Stimulated activated CD8-positive, alpha-beta memory T cell treated with anti-CD3 and anti-CD28 coated beads, Interleukin-15, amount 100 ng/mL, for 48 hours (primary cell): ENCODE data around the gene SUMO1.
A peak's percentile ranks its signal among the peaks of the same experiment; 100 is the strongest.
"Not testable (repeated sequence)": the region's sequence is repeated elsewhere in the genome, so short reads cannot be mapped to it uniquely, and the experiment has no call there.

Experiments used
- DNase-seq, 2 donors: peaks; one replicate each; pipeline ENCODE4 v3.0.0-alpha.2; 2020; ENCODE audit warnings: low read depth in 2 of 2

The SUMO1 gene

GRCh38 chr2:202238234-202239197 lies at the start of gene SUMO1:
TSS of gene SUMO1 (minus strand) at chr2:202238597. CDS start at chr2:202238451, 146 bp downstream.
- DNase-seq = peak; percentile 83 to 85

GRCh38 chr2:202286595-202286994 lies 48.2 kb upstream of the SUMO1 start:
- DNase-seq = no peak

GRCh38 chr2:202278944-202279343 lies 40.5 kb upstream of the SUMO1 start:
- no peak for DNase-seq

DNA sequence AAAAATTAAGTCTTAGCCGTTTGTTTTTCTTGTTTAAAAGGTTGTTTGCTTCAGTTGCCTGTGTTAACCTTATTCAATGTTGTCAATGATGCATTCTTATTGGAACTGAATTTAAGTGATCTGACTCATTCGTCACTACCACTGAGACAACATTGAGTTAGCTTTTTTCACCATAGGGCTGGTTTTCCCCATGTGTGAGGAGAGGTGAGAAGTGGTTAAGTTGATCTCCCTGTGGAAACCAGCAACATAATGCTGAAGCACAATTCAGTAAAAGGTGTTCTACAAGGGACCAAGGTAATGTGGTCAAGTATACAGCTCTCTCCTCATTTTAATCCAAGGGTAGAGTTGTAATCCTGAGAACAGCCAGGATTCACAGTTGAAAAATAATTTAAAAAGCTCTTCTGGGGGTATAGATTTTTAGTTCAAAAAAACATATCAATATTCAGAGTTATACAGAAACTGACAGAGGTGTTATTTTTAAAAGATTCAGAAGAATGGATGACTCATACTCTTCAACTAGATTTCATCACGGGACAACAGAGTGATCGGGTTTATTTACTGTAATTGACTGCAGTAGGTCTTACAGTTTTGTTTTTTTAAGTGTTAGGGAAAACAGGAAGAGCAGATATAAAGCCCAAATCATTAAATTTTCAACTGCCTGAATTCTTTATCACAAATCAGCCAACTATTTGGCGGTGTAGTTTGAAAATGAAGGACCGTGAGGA lies 39.8 kb upstream of the SUMO1 start:
- DNase-seq = no peak

DNA sequence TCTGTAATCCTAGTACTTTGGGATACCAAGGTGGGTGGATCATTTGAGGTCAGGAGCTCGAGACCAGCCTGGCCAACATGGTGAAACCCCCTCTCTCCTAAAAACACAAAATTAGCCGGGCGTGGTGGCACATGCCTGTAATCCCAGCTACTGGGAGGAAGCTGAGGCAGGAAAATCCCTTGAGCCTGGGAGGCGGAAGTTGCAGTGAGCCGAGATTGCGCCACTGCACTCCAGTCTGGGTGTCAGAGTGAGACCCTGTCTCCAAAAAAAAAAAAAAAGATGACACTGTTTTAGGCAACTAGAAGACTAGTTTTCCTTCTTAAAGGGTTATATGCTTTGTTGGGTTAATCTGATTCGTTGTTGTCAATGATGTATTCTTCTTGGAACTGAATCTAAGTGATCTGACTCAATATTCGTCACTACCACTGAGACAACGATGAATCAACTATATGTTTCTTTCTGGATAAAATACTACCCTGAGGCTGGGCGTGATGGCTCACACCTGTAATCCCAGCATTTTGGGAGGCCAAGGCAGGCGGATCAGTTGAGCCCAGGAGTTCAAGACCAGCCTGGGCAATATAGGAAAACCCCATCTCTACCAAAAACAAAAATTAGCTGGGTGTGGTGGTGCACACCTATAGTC lies 37.8 kb upstream of the SUMO1 start:
- not testable (repeated sequence) for DNase-seq

GRCh38 chr2:202270487-202270886 lies 32.1 kb upstream of the SUMO1 start:
- no peak for DNase-seq

GRCh38 chr2:202269585-202269984 lies 31.2 kb upstream of the SUMO1 start:
- no peak for DNase-seq

DNA sequence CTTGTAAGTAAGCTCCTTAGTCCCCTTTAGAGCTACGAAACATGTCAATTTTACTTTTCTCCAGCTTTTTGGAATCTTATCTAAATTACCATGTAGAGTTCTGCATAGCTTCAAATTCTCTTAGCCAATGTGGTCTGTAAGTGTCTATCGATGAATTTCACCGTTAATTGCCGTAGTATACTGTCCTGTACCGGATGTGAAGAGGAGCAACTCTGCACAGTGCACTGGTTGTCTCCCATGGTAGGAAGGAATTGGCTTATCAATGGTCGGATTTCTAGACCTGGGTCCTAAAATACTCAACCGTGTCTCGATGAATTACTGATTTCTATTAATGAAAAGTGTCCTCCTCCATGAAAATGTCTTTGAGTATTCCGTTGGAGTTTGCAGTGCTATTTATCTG lies 29.1 kb upstream of the SUMO1 start:
- DNase-seq = no peak

DNA sequence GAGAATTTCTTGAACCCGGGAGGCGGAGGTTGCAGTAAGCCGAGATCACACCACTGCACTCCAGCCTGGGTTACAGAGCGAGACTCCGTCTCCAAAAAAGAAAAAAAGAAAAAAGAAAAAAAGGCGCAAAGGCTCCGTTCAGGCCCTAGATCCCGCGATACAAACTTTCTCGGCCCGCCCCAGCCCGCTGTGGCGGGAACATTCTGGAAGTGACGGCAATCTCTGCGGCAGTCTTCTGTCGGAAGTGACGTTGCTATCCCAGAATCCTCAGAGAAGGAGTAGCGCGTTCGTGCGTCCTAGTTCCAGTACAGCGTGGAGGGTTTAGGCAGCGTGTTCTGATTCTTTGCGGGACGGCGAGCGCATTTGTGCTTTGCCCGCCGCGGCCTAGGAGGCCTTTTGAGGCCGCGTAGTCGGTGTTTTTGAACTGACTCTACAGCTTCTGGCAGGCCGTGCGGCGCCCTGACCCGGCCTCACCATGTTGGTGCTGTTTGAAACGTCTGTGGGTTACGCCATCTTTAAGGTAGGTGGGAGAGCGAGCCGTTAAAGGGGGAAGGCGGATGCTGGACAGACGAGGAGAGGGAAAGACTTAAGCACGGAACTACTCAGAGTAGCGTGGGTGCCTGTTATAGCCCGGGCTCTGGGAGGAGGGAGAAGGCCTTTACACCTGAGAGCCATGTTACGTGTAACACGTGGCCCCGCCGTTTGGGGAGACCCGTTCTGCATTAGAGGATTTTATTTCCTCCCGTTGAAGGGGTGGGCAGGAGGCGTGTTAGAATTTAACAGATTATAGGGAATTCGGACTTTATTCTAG lies 27.3 kb upstream of the SUMO1 start, which contains the start of gene NOP58:
Gene NOP58 (plus strand): TSS at position 297 of the 811 bp plus-strand sequence. CDS start 179 bp downstream, at position 476.
- DNase-seq = peak; percentile 85 to 86

DNA sequence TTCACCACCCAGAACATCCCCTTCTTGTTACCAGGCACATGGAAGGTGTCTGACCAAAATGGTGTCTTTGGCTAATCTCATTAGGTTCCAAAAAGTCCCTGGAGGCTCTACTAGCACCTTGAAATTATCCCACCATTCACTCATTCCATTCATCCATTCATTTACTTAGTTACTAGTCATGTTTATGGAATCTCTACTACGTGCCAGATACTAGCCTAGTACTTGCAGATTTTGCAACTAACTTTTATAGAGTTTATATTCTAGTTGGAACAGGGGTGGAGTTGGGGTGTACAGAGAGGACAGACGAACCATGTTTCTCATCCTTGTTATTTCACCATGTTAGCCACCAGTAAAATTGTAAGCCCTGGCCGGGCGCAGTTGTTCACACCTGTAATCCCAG lies 23.1 kb upstream of the SUMO1 start:
- DNase-seq = no peak

DNA sequence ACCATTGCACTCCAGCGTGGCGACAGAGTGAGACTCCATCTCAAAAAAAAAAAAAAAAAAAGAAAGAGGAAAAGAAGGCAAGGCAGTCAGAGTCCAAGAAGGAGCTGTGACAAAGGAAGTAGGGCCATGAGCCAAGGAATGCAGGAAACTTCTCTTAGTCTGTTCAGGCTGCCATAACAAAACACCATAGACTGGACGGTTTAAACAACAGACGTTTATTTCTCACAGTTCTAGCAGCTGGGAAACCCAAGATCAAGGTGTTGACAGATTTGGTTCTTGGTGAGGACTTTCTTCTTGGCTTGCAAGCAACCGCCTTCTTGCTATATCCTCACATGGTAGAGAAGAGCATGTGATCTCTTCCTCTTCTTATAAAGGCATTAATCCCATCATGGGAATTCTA lies 13.1 kb upstream of the SUMO1 start:
- no peak for DNase-seq

DNA sequence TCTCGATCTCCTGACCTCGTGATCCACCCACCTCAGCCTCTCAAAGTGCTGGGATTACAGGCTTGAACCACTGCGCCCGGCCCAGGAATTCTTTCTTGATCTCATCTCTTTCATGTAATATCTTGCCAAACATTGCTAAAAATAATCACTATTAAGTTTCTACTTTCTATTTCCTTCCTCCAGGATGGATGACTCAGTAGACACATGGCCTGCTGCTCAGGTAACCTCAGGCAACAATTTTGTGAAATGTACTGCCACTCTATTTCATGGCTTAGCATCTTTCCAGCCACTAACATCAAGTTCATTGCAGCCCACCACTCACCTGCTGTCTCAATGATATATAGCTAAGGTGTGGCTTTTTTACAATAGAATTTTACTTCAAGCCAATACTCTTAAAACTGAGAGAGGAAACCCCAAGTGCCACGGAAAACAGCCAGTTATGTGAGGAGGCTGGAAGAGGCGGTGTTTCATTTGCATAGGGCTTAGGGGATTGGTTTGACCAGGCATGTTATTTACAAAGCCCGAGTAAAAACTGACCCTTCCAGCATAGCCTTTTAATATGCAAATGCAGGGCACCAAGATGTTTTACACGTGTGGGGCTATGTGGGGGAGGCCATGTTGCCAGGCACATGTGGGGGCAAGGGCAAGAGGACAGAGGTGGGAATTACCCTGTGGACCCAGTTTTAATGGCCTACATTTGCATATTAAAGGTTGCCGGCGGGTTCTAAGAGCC lies 11.3 kb upstream of the SUMO1 start:
- no peak for DNase-seq

DNA sequence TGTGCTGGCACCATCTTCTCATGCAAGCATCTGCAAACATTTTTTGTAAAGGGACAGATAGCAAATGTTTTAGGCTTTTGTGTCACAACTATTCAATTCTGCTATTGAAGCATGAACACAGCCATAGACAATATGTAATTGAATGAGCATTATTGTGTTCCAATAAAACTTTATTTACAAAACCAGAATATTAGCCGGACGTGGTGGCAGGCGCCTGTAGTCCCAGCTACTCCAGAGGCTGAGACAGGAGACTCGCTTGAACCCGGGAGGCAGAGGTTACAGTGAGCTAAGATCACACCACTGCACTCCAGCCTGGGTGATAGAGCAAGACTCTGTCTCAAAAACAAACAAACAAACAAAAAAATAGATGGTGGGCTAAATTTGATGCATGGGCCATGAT lies 9.3 kb upstream of the SUMO1 start:
- not testable (repeated sequence) for DNase-seq

- no peak for DNase-seq
Measured at GRCh38 chr2:202237787-202238233, 587 bp downstream of the SUMO1 start.

- DNase-seq = no peak
Measured at GRCh38 chr2:202221873-202222272, 16.5 kb downstream of the SUMO1 start.

DNA sequence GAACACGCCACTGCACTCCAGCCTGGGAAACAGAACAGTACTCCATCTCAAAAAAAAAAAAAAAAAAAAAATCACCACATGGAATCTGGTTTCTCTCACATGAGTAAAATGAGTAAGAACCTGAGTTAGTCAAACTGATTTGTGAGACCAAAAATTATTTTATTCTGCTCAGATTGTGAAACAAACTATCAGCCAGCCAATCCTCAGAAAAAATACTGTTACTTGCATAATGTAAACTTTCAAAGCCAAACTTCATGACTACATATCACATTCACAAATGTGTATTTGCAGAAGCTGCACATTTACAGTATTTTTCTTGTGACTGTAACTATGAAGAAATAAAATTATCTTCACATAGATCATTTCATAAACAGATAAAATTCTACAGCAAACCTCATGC lies 23.2 kb downstream of the SUMO1 start:
- DNase-seq = no peak

- no peak for DNase-seq
Measured at GRCh38 chr2:202208526-202208925, 29.9 kb downstream of the SUMO1 start.

DNA sequence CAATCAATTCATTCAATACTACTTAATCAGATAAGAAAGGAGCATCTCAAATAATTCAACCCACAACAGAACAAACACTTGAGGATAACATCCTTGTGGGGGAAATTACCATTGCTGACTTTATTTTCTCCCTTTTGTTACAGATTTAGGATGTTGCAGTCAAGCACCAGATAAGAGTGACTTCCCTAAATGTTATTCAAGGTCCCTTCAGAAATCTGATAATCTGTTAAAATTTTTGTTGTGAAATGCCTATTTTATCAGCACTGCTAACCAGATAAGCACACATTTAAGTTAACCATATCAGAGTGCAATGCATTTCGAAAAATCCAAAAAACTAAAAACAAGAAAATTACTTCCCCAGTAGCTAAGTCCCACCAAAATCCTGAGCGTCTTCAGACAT lies 33.5 kb downstream of the SUMO1 start:
- no peak for DNase-seq

DNA sequence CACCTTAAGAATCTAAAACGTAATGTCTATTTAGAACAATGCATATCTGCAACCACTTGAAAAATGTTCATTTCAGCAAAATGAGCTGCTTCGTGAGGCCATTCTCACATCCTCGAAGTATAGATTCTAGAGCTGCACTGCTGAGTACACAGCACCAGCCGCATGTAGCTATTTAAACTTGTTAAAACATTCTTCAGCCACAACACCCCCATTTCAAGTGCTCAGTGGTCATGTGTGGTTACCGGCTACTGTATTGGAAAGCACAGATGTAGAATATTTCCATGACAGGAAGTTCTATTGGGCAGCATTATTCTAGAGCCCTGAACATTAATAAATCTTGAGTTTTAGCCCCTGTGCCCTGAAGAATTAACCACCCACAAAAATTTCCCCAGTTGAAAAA lies 35.0 kb downstream of the SUMO1 start:
- DNase-seq = no peak
